ENCODE data around the gene VPS35L.

Gene VPS35L

GRCh38 chr16:19598805-19599510 is 43.5 kb downstream of the VPS35L start:
- TF ChIP-seq GATA3 (IDR thresholded peaks at IDR 0.05; ENCODE audit: low read depth, low read length), result no peak
- TF ChIP-seq GATA2 (IDR thresholded peaks at IDR 0.05; ENCODE audit: low read depth, low read length), result no peak

GRCh38 chr16:19599968-19600716 is 44.6 kb downstream of the VPS35L start:
- TF ChIP-seq GATA2 (IDR thresholded peaks at IDR 0.05; ENCODE audit: low read depth, low read length) (no peak), GATA3 (IDR thresholded peaks at IDR 0.05; ENCODE audit: low read depth, low read length) (no peak)

- no peak for TF ChIP-seq GATA3 (IDR thresholded peaks at IDR 0.05; ENCODE audit: low read depth, low read length)
- no peak for TF ChIP-seq GATA2 (IDR thresholded peaks at IDR 0.05; ENCODE audit: low read depth, low read length)
Observed at GRCh38 chr16:19601083-19601976, 45.8 kb downstream of the VPS35L start.

GRCh38 chr16:19604911-19605310 is 49.4 kb downstream of the VPS35L start:
- TF ChIP-seq GATA2 (IDR thresholded peaks at IDR 0.05; ENCODE audit: low read depth, low read length), result no peak
- no peak for TF ChIP-seq GATA3 (IDR thresholded peaks at IDR 0.05; ENCODE audit: low read depth, low read length)

GRCh38 chr16:19605701-19606100 is 50.2 kb downstream of the VPS35L start:
- TF ChIP-seq GATA2 (IDR thresholded peaks at IDR 0.05; ENCODE audit: low read depth, low read length), result no peak
- no peak for TF ChIP-seq GATA3 (IDR thresholded peaks at IDR 0.05; ENCODE audit: low read depth, low read length)

- no peak for TF ChIP-seq GATA2 (IDR thresholded peaks at IDR 0.05; ENCODE audit: low read depth, low read length)
- no peak for TF ChIP-seq GATA3 (IDR thresholded peaks at IDR 0.05; ENCODE audit: low read depth, low read length)
Observed at GRCh38 chr16:19607616-19608280, 52.2 kb downstream of the VPS35L start.

- TF ChIP-seq GATA3 (IDR thresholded peaks at IDR 0.05; ENCODE audit: low read depth, low read length) (no peak), GATA2 (IDR thresholded peaks at IDR 0.05; ENCODE audit: low read depth, low read length) (no peak)
Observed at GRCh38 chr16:19609359-19609758, 53.9 kb downstream of the VPS35L start.

- TF ChIP-seq GATA2 (IDR thresholded peaks at IDR 0.05; ENCODE audit: low read depth, low read length) (no peak), GATA3 (IDR thresholded peaks at IDR 0.05; ENCODE audit: low read depth, low read length) (no peak)
Observed at GRCh38 chr16:19610200-19610599, 54.7 kb downstream of the VPS35L start.

GRCh38 chr16:19613834-19614233 is 58.3 kb downstream of the VPS35L start:
- TF ChIP-seq GATA2 (IDR thresholded peaks at IDR 0.05; ENCODE audit: low read depth, low read length) (no peak), GATA3 (IDR thresholded peaks at IDR 0.05; ENCODE audit: low read depth, low read length) (no peak)

GRCh38 chr16:19616241-19616640 is 60.7 kb downstream of the VPS35L start:
- TF ChIP-seq GATA3 (IDR thresholded peaks at IDR 0.05; ENCODE audit: low read depth, low read length) (no peak), GATA2 (IDR thresholded peaks at IDR 0.05; ENCODE audit: low read depth, low read length) (no peak)

GRCh38 chr16:19618876-19619275 is 63.4 kb downstream of the VPS35L start:
- TF ChIP-seq GATA2 (IDR thresholded peaks at IDR 0.05; ENCODE audit: low read depth, low read length) (no peak), GATA3 (IDR thresholded peaks at IDR 0.05; ENCODE audit: low read depth, low read length) (no peak)

GRCh38 chr16:19621445-19621844 is 65.9 kb downstream of the VPS35L start:
- TF ChIP-seq GATA2 (IDR thresholded peaks at IDR 0.05; ENCODE audit: low read depth, low read length) (no peak), GATA3 (IDR thresholded peaks at IDR 0.05; ENCODE audit: low read depth, low read length) (no peak)

- TF ChIP-seq GATA3 (IDR thresholded peaks at IDR 0.05; ENCODE audit: low read depth, low read length), result no peak
- no peak for TF ChIP-seq GATA2 (IDR thresholded peaks at IDR 0.05; ENCODE audit: low read depth, low read length)
Observed at GRCh38 chr16:19625039-19625438, 69.5 kb downstream of the VPS35L start.

Measured in SH-SY5Y (cell line).